Stimulated activated CD4-positive, alpha-beta T cell treated with anti-CD3 and anti-CD28 coated beads, TNF-alpha, amount 100 ng/mL, for 48 hours (primary cell): ENCODE results near the gene NPIPA1.
"Not testable (repeated sequence)": the region's sequence is repeated elsewhere in the genome, so short reads cannot be mapped to it uniquely, and the experiment has no call there.

Experiments
- DNase-seq, 3 donors: peaks; one replicate each; pipeline ENCODE4 v3.0.0-alpha.2; 2020; ENCODE audit warnings: low read depth in 3 of 3

Gene NPIPA1

GRCh38 chr16:14976971-14977736 lies 39.9 kb downstream of the NPIPA1 start:
- not testable (repeated sequence) for DNase-seq

GRCh38 chr16:14978281-14978680 lies 41.0 kb downstream of the NPIPA1 start:
- DNase-seq = not testable (repeated sequence)

GRCh38 chr16:14978908-14979307 lies 41.7 kb downstream of the NPIPA1 start:
- DNase-seq = not testable (repeated sequence)

- not testable (repeated sequence) for DNase-seq
These were observed 44.0 kb downstream of the NPIPA1 start for GRCh38 chr16:14981234-14981633.

- not testable (repeated sequence) for DNase-seq
These were observed 45.3 kb downstream of the NPIPA1 start for GRCh38 chr16:14982521-14982920.

- not testable (repeated sequence) for DNase-seq
These were observed 50.8 kb downstream of the NPIPA1 start for GRCh38 chr16:14988092-14988491.

- not testable (repeated sequence) for DNase-seq
These were observed 51.5 kb downstream of the NPIPA1 start for GRCh38 chr16:14988661-14989191.

- DNase-seq = not testable (repeated sequence)
These were observed 52.3 kb downstream of the NPIPA1 start for GRCh38 chr16:14989291-14990281.

GRCh38 chr16:14993277-14994151 lies 56.3 kb downstream of the NPIPA1 start:
- DNase-seq = not testable (repeated sequence)

GRCh38 chr16:14996702-14997101 lies 59.5 kb downstream of the NPIPA1 start:
- DNase-seq = not testable (repeated sequence)

GRCh38 chr16:14998300-14998699 lies 61.1 kb downstream of the NPIPA1 start:
- not testable (repeated sequence) for DNase-seq

GRCh38 chr16:14999845-15000244 lies 62.6 kb downstream of the NPIPA1 start:
- DNase-seq = not testable (repeated sequence)
